H1 (cell line): Measurements from ENCODE around the gene PLOD1. TPM values are rescaled to one million over a fixed set of nuclear protein-coding genes. Genes with fewer than 3 reads are reported as not detected.

Experiments
- CTCF ChIA-PET: fragments of 300-600 bp; sonication (Branson Sonifier 250); formaldehyde crosslinking; loops from one replicate; lab custom pipeline; 2021; ENCODE audit not compliant: partially characterized antibody; lab: Charles Lee
- POLR2A ChIA-PET: fragments of 300-600 bp; sonication (Branson Sonifier 250); formaldehyde crosslinking; loops from one replicate; lab custom pipeline; 2021; ENCODE audit warnings: inconsistent platforms; ENCODE audit not compliant: partially characterized antibody; lab: Charles Lee
- DNase-seq, 2 experiments: peaks; one replicate each; pipeline versions ENCODE4 v3.0.0 to v3.0.0-alpha.2; 2010 to 2022; ENCODE audit warnings: low spot score in 2 of 2, low read depth in 1 of 2, mixed read lengths in 1 of 2
- FAIRE-seq: peaks from 2 replicates; lab custom pipeline; 2011; peaks lifted over from hg19 to GRCh38; lab: Jason Lieb, UNC
- H2AFZ ChIP-seq: 2 replicates; pipeline ENCODE4 v1.8.1; 2012; ENCODE audit warnings: low read length, inconsistent platforms
- H2AK5ac ChIP-seq: 2 replicates; pipeline ENCODE4 v1.6.1; 2013; ENCODE audit warnings: low read depth, low read length
- H2BK120ac ChIP-seq: replicated peaks from 2 replicates; pipeline ENCODE3; 2013; ENCODE audit warnings: low read depth, low read length, inconsistent platforms
- H2BK12ac ChIP-seq: 2 replicates; pipeline ENCODE4 v1.6.1; 2013; ENCODE audit warnings: low read depth, low read length
- H2BK15ac ChIP-seq: 2 replicates; pipeline ENCODE4 v1.6.1; 2013; ENCODE audit warnings: low read length
- H2BK20ac ChIP-seq: 2 replicates; pipeline ENCODE4 v1.6.1; 2013; ENCODE audit warnings: low read length
- H2BK5ac ChIP-seq: 2 replicates; pipeline ENCODE4 v1.6.1; 2013; ENCODE audit warnings: low read depth, low read length
- H3K14ac ChIP-seq: 2 replicates; pipeline ENCODE4 v1.6.1; 2013; ENCODE audit warnings: inconsistent platforms; ENCODE audit not compliant: insufficient read length
- H3K18ac ChIP-seq: 2 replicates; pipeline ENCODE4 v1.6.1; 2013; ENCODE audit warnings: low read length; ENCODE audit errors: extremely low read depth
- H3K23ac ChIP-seq: 2 replicates; pipeline ENCODE4 v1.6.1; 2013; ENCODE audit warnings: inconsistent platforms; ENCODE audit not compliant: insufficient read length
- H3K23me2 ChIP-seq: 2 replicates; pipeline ENCODE4 v1.6.1; 2013; ENCODE audit warnings: low read depth, low read length
- H3K27ac ChIP-seq: 2 replicates; pipeline ENCODE4 v1.6.1; 2011; ENCODE audit warnings: low read depth, low read length, inconsistent platforms
- H3K27me3 ChIP-seq, 4 experiments: replicated peaks in 1 of 4; 1 replicate in 1 of 4; 2 replicates in 3 of 4; pipeline versions ENCODE4 v1.6.1 to v1.8.1; 2011 to 2013; ENCODE audit warnings: low read length in 3 of 4, mild to moderate bottlenecking in 3 of 4, inconsistent platforms in 2 of 4, mixed read lengths in 2 of 4, moderate library complexity in 1 of 4; ENCODE audit not compliant: control insufficient read depth in 3 of 4, insufficient read depth in 3 of 4; ENCODE audit errors: extremely low read depth in 1 of 4
- H3K36me3 ChIP-seq, 4 experiments: 2 replicates each; pipeline versions ENCODE4 v1.6.1 to v1.8.1; 2011 to 2013; ENCODE audit warnings: mild to moderate bottlenecking in 4 of 4, low read length in 3 of 4, moderate library complexity in 2 of 4, control low read depth in 1 of 4, inconsistent platforms in 1 of 4; ENCODE audit not compliant: insufficient read depth in 4 of 4, control insufficient read depth in 2 of 4
- H3K4ac ChIP-seq: replicated peaks from 2 replicates; pipeline ENCODE3; 2013; ENCODE audit warnings: low read length, low read depth, mixed read lengths, inconsistent platforms; ENCODE audit not compliant: insufficient read length
- H3K4me1 ChIP-seq, 4 experiments: replicated peaks in 1 of 4; 1 replicate in 1 of 4; 2 replicates in 3 of 4; pipeline versions ENCODE4 v1.6.1 to v1.8.1; 2011 to 2013; ENCODE audit warnings: low read length in 3 of 4, inconsistent platforms in 2 of 4, mixed read lengths in 1 of 4; ENCODE audit not compliant: insufficient read depth in 4 of 4, control insufficient read depth in 3 of 4
- H3K4me2 ChIP-seq, 2 experiments: 2 replicates each; pipeline versions ENCODE4 v1.6.1 to v1.8.1; 2011 to 2013; ENCODE audit warnings: low read depth in 2 of 2, low read length in 2 of 2, control low read depth in 1 of 2, inconsistent platforms in 1 of 2, mild to moderate bottlenecking in 1 of 2; ENCODE audit not compliant: insufficient read depth in 1 of 2
- H3K4me3 ChIP-seq, 4 experiments: fragments of 200-600, 300-600 bp in 1 of 4; sonication (generic), shearing (Covaris generic), sonication (Bioruptor Twin) in 1 of 4; 2 replicates each; pipeline versions ENCODE4 v1.5.1 to v1.8.1; 2011 to 2016; ENCODE audit warnings: low read length in 4 of 4, low read depth in 3 of 4, control low read depth in 2 of 4, inconsistent platforms in 2 of 4, mild to moderate bottlenecking in 2 of 4, mixed read lengths in 1 of 4, moderate library complexity in 1 of 4; ENCODE audit not compliant: insufficient read depth in 2 of 4; ENCODE audit errors: extremely low read depth in 1 of 4
- H3K56ac ChIP-seq: replicated peaks from 2 replicates; pipeline ENCODE3; 2013; ENCODE audit warnings: low read depth, mild to moderate bottlenecking, mixed read lengths, low read length, inconsistent platforms; ENCODE audit not compliant: insufficient read length
- H3K79me1 ChIP-seq: 2 replicates; pipeline ENCODE4 v1.6.1; 2013; ENCODE audit warnings: low read depth, low read length, control low read depth
- H3K79me2 ChIP-seq, 2 experiments: 2 replicates each; pipeline versions ENCODE4 v1.6.1 to v1.8.1; 2012 to 2013; ENCODE audit warnings: low read length in 2 of 2, mild to moderate bottlenecking in 2 of 2, inconsistent platforms in 1 of 2; ENCODE audit not compliant: insufficient read depth in 2 of 2, control insufficient read depth in 1 of 2
- H3K9ac ChIP-seq, 4 experiments: replicated peaks in 1 of 4; 1 replicate in 1 of 4; 2 replicates in 3 of 4; pipeline versions ENCODE4 v1.6.1 to v1.8.1; 2011 to 2013; ENCODE audit warnings: low read depth in 3 of 4, low read length in 3 of 4, control low read depth in 2 of 4, mild to moderate bottlenecking in 2 of 4, moderate library complexity in 2 of 4, inconsistent platforms in 1 of 4; ENCODE audit errors: extremely low read depth in 1 of 4
- H3K9me3 ChIP-seq, 2 experiments: 2 replicates each; pipeline versions ENCODE4 v1.6.1 to v1.8.1; 2012 to 2013; ENCODE audit warnings: mild to moderate bottlenecking in 2 of 2, moderate library complexity in 2 of 2, control low read depth in 1 of 2, inconsistent platforms in 1 of 2, low read depth in 1 of 2, low read length in 1 of 2, mixed read lengths in 1 of 2; ENCODE audit not compliant: insufficient read depth in 2 of 2
- H4K20me1 ChIP-seq, 2 experiments: replicated peaks in 1 of 2; 2 replicates each; pipeline versions ENCODE3 to v1.8.1; 2011 to 2013; ENCODE audit warnings: inconsistent platforms in 2 of 2, low read length in 2 of 2, mild to moderate bottlenecking in 1 of 2; ENCODE audit not compliant: insufficient read depth in 2 of 2, control insufficient read depth in 1 of 2
- H4K5ac ChIP-seq: 2 replicates; pipeline ENCODE4 v1.6.1; 2013; ENCODE audit warnings: low read length, low read depth, mixed read lengths, inconsistent platforms; ENCODE audit not compliant: insufficient read length
- H4K8ac ChIP-seq: 2 replicates; pipeline ENCODE4 v1.8.0; 2013; ENCODE audit warnings: mild to moderate bottlenecking, moderate library complexity, low read length, inconsistent platforms; ENCODE audit not compliant: insufficient read depth; ENCODE audit errors: extremely low read depth
- H4K91ac ChIP-seq: replicated peaks from 2 replicates; pipeline ENCODE3; 2013; ENCODE audit warnings: low read length, mixed read lengths, inconsistent platforms; ENCODE audit not compliant: insufficient read length
- BRCA1 ChIP-seq: IDR thresholded peaks from 2 replicates; pipeline ENCODE4 v1.6.1; 2012; ENCODE audit warnings: low read depth, low read length, improper control_type of control experiment
- CBX8 ChIP-seq: fragments of 300-800, 300-1000 bp; sonication (generic); IDR thresholded peaks from 2 replicates; pipeline ENCODE4 v1.7.1; 2016; ENCODE audit warnings: low read depth, low read length, borderline replicate concordance
- CREB1 ChIP-seq: IDR thresholded peaks from 2 replicates; pipeline ENCODE4 v1.6.1; 2012; ENCODE audit warnings: inconsistent platforms
- SAP30 ChIP-seq: fragments of 300-600 bp; sonication (generic); IDR thresholded peaks from 2 replicates; pipeline ENCODE4 v1.7.1; 2012; ENCODE audit warnings: low read length, moderate library complexity, mild to moderate bottlenecking, inconsistent platforms; ENCODE audit not compliant: insufficient read depth, insufficient replicate concordance
- SIN3A ChIP-seq, 2 experiments: IDR thresholded peaks in 1 of 2; conservative IDR thresholded peaks in 1 of 2; 2 replicates each; pipeline ENCODE4 v1.6.1; 2011 to 2012; ENCODE audit warnings: low read length in 2 of 2, improper control_type of control experiment in 1 of 2, low read depth in 1 of 2, mild to moderate bottlenecking in 1 of 2
- SIRT6 ChIP-seq: IDR thresholded peaks from one replicate; pipeline ENCODE4 v1.7.1; 2012; ENCODE audit warnings: low read length, inconsistent platforms
- TAF1 ChIP-seq: IDR thresholded peaks from 2 replicates; pipeline ENCODE4 v1.6.1; 2011; ENCODE audit warnings: mild to moderate bottlenecking, low read depth, low read length
- TBP ChIP-seq: IDR thresholded peaks from 2 replicates; pipeline ENCODE4 v1.6.1; 2011; ENCODE audit warnings: low read depth, low read length, improper control_type of control experiment
- YY1 ChIP-seq: IDR thresholded peaks from 2 replicates; pipeline ENCODE4 v1.6.1; 2011; ENCODE audit warnings: low read depth, mild to moderate bottlenecking, low read length
- WGBS, 2 experiments: shearing (Covaris generic) in 1 of 2; methylation state at CpG; one replicate each; pipeline versions ENCODE4 v1.1.6 to v1.1.7; 2013 to 2015; ENCODE audit warnings: low lambda C conversion rate in 2 of 2, mixed read lengths in 2 of 2, inconsistent platforms in 1 of 2, low coverage in 1 of 2, missing lambda C conversion rate in 1 of 2; ENCODE audit not compliant: insufficient replicate concordance in 2 of 2, insufficient coverage in 1 of 2, insufficient read length in 1 of 2; ENCODE audit errors: extremely low coverage in 1 of 2, missing lambda C conversion rate in 1 of 2; 5-methylcytosine and 5-hydroxymethylcytosine counted together
- polyA plus RNA-seq, 7 experiments: library from polyadenylated mRNA; depleted of rRNA in 3 of 7; stranded (reverse) in 5 of 7; unstranded in 2 of 7; fragments of >200 nt in 5 of 7; fragments of 200-250 nt in 2 of 7; gene quantifications; 1 replicate in 5 of 7; 2 replicates in 1 of 7; 4 replicates in 1 of 7; pipeline versions ENCODE4 v1.2.1 to v1.2.3, GENCODE V29; 2011 to 2013; ENCODE audit warnings: missing spikeins in 2 of 7, mixed read lengths in 2 of 7
- total RNA-seq: library from RNA; stranded (reverse); fragmentation: NEBNext Ultra II Directional; extraction: Animal tissue kit (Norgen Biotek cat#: 25700); gene quantifications from 2 replicates; pipeline ENCODE4 v1.2.1, GENCODE V29; 2021

Gene PLOD1
- total and polyA plus RNA-seq, 2 of the 8 experiments (the other 6 are each of a cell fraction or from before 2014, with no cell fraction given) = 44.9 to 51.8 TPM

DNA sequence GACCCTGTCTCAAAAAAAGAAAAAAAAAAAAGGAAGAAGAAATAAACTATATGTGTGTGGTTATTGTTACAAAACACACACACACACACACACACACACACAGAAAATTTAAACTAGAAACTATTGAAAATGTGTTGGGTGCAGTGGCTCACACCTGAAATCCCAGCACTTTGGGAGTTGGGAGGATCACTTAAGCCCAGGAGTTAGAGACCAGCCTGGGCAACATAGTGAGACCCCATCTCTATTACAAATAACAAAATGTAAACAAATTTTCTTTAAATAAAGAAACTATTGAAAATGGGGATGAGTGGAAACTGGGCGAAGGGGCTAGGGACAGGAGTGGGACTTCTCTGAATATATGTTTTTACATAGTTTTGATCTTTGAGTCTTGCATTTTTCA, 31.3 kb upstream of the PLOD1 start:
- Histone ChIP-seq H4K20me1 (no peaks in the 10 kb centered on the region), H3K4me2 (no peak overlapping the region), H2BK20ac (no peak overlapping the region), H2BK5ac (no peak overlapping the region), H2BK120ac (no peak overlapping the region), H3K27me3 (peaks cover 0 to 2% (median 0%) of the 10 kb centered on the region in 4 experiments; a peak in 1 of 7 replicates), H2BK15ac (no peak overlapping the region), H3K9ac (no peak overlapping the region), H3K36me3 (no peaks in the 10 kb centered on the region), H3K23ac (no peak overlapping the region), H3K27ac (no peak overlapping the region), H3K23me2 (no peaks in the 10 kb centered on the region; the same call in 1 of the 2 replicates), H3K4me3 (no peak overlapping the region), H3K14ac (no peak overlapping the region), H2AK5ac (no peak overlapping the region), H2AFZ (no peak overlapping the region), H3K9me3 (no peaks in the 10 kb centered on the region), H2BK12ac (no peak overlapping the region), H3K18ac (no peak overlapping the region), H3K79me2 (no peaks in the 10 kb centered on the region), H3K4me1 (peaks cover 0 to 6% (median 1%) of the 10 kb centered on the region in 4 experiments; a peak in 5 of 7 replicates), H3K4ac (no peak overlapping the region), H4K5ac (no peak overlapping the region), H3K56ac (no peak overlapping the region), H4K91ac (no peak overlapping the region), H4K8ac (no peak overlapping the region), H3K79me1 (no peaks in the 10 kb centered on the region)
- FAIRE-seq = no peak
- no peak for DNase-seq
- TF ChIP-seq CREB1 (no peak), SIRT6 (no peak), TBP (no peak), SIN3A (conservative IDR thresholded peaks at IDR 0.05 in 1 of 2, IDR thresholded peaks at IDR 0.05 in 1 of 2; ENCODE audit: low read depth in 1 of 2, low read length in 2 of 2) (no peak), BRCA1 (no peak), TAF1 (no peak), SAP30 (no peak), YY1 (no peak), CBX8 (no peak)
- ChIA-PET CTCF (interaction anchor here (0.7 to 2.0 kb wide), 5 partner anchors 11 to 64 kb away, joined by 3 to 6 read pairs (median 4); no protein-coding TSS in a partner anchor), POLR2A (interaction anchor here (1.0 kb wide), 1 partner anchor 20 kb away, joined by 3 read pairs; no protein-coding TSS in a partner anchor)
- 85% methylated on average over 1 of the region's 1 CpG; no CpG with 5 or more reads in 1 of the 2 experiments for WGBS, 2 experiments
